NCI-H526 (cell line): Measurements from ENCODE around the gene RAI1.

Source experiments
- DNase-seq, 2 experiments: peaks; one replicate each; lab custom pipeline; 2025; lab: John Stamatoyannopoulos, UW

RAI1 gene

GRCh38 chr17:17718251-17718650 lies 37.0 kb downstream of the RAI1 start:
- DNase-seq = no peak

- DNase-seq = no peak
Measured at GRCh38 chr17:17719199-17719940, 38.1 kb downstream of the RAI1 start.

GRCh38 chr17:17719966-17720543 lies 38.8 kb downstream of the RAI1 start:
- no peak for DNase-seq

GRCh38 chr17:17721140-17721668 lies 39.9 kb downstream of the RAI1 start:
- no peak for DNase-seq

- DNase-seq = peak in 1 of 2 experiments; percentile 38
Measured at GRCh38 chr17:17722081-17722905, 41.0 kb downstream of the RAI1 start.

- DNase-seq = no peak
Measured at GRCh38 chr17:17722906-17723353, 41.7 kb downstream of the RAI1 start.

GRCh38 chr17:17723354-17724261 lies 42.4 kb downstream of the RAI1 start:
- peak; percentile 31 to 82 for DNase-seq

GRCh38 chr17:17724307-17725010 lies 43.2 kb downstream of the RAI1 start:
- peak in 1 of 2 experiments; percentile 61 for DNase-seq

GRCh38 chr17:17725011-17725751 lies 43.9 kb downstream of the RAI1 start:
- DNase-seq = peak in 1 of 2 experiments; percentile 34

- DNase-seq = no peak
Measured at GRCh38 chr17:17725752-17726457, 44.6 kb downstream of the RAI1 start.

GRCh38 chr17:17726458-17727060 lies 45.3 kb downstream of the RAI1 start:
- no peak for DNase-seq

- no peak for DNase-seq
Measured at GRCh38 chr17:17727111-17727659, 45.9 kb downstream of the RAI1 start.

GRCh38 chr17:17728146-17728545 lies 46.9 kb downstream of the RAI1 start:
- DNase-seq = no peak

GRCh38 chr17:17728550-17729251 lies 47.4 kb downstream of the RAI1 start:
- DNase-seq = no peak

- DNase-seq = peak; percentile 24 to 67
Measured at GRCh38 chr17:17729620-17730249, 48.5 kb downstream of the RAI1 start.

- peak in 1 of 2 experiments; percentile 33 for DNase-seq
Measured at GRCh38 chr17:17730250-17730935, 49.1 kb downstream of the RAI1 start.

- no peak for DNase-seq
Measured at GRCh38 chr17:17732444-17732843, 51.2 kb downstream of the RAI1 start.
